HCT116 (cell line): ENCODE data around the gene DENND5A.

Experiments
- CEBPB ChIP-seq: IDR thresholded peaks from 2 replicates; pipeline ENCODE4 v1.6.1; 2012; ENCODE audit warnings: low read depth
- CTCF ChIP-seq, 3 experiments: fragments of 200-600 bp in 1 of 3; sonication (generic) in 1 of 3; IDR thresholded peaks in 2 of 3; conservative IDR thresholded peaks in 1 of 3; 2 replicates each; pipeline ENCODE4 v1.5.1; 2012 to 2017; ENCODE audit warnings: low read depth in 2 of 3, low read length in 2 of 3, antibody characterized with exemption in 1 of 3, borderline replicate concordance in 1 of 3, control low read depth in 1 of 3, mild to moderate bottlenecking in 1 of 3, mixed read lengths in 1 of 3, mixed run types in 1 of 3, moderate library complexity in 1 of 3; ENCODE audit not compliant: insufficient read depth in 1 of 3
- ELF1 ChIP-seq: IDR thresholded peaks from 2 replicates; pipeline ENCODE4 v1.6.1; 2012; ENCODE audit warnings: low read depth, borderline replicate concordance
- EZH2 ChIP-seq: fragments of 200-600 bp; sonication (generic); IDR thresholded peaks from 2 replicates; pipeline ENCODE4 v1.6.1; 2017; ENCODE audit warnings: antibody characterized with exemption, mixed run types
- EZH2phosphoT487 ChIP-seq: fragments of 200-600 bp; IDR thresholded peaks from 2 replicates; pipeline ENCODE4 v1.6.1; 2018; ENCODE audit warnings: antibody characterized with exemption, borderline replicate concordance
- MAX ChIP-seq: IDR thresholded peaks from 2 replicates; pipeline ENCODE4 v1.6.1; 2012
- POLR2A ChIP-seq: IDR thresholded peaks from 2 replicates; pipeline ENCODE4 v1.7.0; 2011; ENCODE audit warnings: borderline replicate concordance; ENCODE audit not compliant: insufficient read depth, insufficient read length; ENCODE audit errors: extremely low read depth
- POLR2AphosphoS5 ChIP-seq: IDR thresholded peaks from 2 replicates; pipeline ENCODE4 v1.6.1; 2011; ENCODE audit warnings: mild to moderate bottlenecking, low read depth, low read length, moderate library complexity
- RAD21 ChIP-seq: IDR thresholded peaks from 2 replicates; pipeline ENCODE4 v1.6.1; 2012; ENCODE audit warnings: low read depth, mild to moderate bottlenecking
- SIN3A ChIP-seq: IDR thresholded peaks from 2 replicates; pipeline ENCODE4 v1.6.1; 2012; ENCODE audit warnings: low read depth
- SP1 ChIP-seq: IDR thresholded peaks from 2 replicates; pipeline ENCODE4 v1.6.1; 2012; ENCODE audit warnings: low read depth
- YY1 ChIP-seq: IDR thresholded peaks from 2 replicates; pipeline ENCODE4 v1.6.1; 2011; ENCODE audit warnings: low read length, low read depth, moderate library complexity, mild to moderate bottlenecking; ENCODE audit not compliant: insufficient replicate concordance; ENCODE audit errors: extremely low read depth
- ZNF274 ChIP-seq: fragments of 200-500 bp; sonication (Bioruptor generic); IDR thresholded peaks from 2 replicates; pipeline ENCODE4 v1.6.1; 2014; ENCODE audit warnings: mild to moderate bottlenecking, low read depth, low read length, inconsistent platforms
- TF ChIP-seq, protein P1 (sequence below): IDR thresholded peaks from 2 replicates; pipeline ENCODE4 v1.6.1; 2012; ENCODE audit warnings: low read depth

GRCh38 chr11:9142732-9143131, 122.4 kb downstream of the DENND5A start:
- TF ChIP-seq POLR2A (no peak), CTCF (IDR thresholded peaks at IDR 0.05 in 2 of 3, conservative IDR thresholded peaks at IDR 0.05 in 1 of 3; ENCODE audit: borderline replicate concordance in 1 of 3, insufficient read depth in 1 of 3, low read depth in 2 of 3, low read length in 2 of 3) (no peak), SP1 (no peak), RAD21 (no peak), EZH2phosphoT487 (no peak), CEBPB (no peak), SIN3A (no peak), YY1 (no peak), EZH2 (no peak), MAX (no peak), POLR2AphosphoS5 (no peak), ZNF274 (no peak), ELF1 (no peak)
- TF ChIP-seq, protein P1, sequence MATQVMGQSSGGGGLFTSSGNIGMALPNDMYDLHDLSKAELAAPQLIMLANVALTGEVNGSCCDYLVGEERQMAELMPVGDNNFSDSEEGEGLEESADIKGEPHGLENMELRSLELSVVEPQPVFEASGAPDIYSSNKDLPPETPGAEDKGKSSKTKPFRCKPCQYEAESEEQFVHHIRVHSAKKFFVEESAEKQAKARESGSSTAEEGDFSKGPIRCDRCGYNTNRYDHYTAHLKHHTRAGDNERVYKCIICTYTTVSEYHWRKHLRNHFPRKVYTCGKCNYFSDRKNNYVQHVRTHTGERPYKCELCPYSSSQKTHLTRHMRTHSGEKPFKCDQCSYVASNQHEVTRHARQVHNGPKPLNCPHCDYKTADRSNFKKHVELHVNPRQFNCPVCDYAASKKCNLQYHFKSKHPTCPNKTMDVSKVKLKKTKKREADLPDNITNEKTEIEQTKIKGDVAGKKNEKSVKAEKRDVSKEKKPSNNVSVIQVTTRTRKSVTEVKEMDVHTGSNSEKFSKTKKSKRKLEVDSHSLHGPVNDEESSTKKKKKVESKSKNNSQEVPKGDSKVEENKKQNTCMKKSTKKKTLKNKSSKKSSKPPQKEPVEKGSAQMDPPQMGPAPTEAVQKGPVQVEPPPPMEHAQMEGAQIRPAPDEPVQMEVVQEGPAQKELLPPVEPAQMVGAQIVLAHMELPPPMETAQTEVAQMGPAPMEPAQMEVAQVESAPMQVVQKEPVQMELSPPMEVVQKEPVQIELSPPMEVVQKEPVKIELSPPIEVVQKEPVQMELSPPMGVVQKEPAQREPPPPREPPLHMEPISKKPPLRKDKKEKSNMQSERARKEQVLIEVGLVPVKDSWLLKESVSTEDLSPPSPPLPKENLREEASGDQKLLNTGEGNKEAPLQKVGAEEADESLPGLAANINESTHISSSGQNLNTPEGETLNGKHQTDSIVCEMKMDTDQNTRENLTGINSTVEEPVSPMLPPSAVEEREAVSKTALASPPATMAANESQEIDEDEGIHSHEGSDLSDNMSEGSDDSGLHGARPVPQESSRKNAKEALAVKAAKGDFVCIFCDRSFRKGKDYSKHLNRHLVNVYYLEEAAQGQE = no peak
